Keratinocyte (primary cell): ENCODE measurements around the gene COA8. TPM values are rescaled to one million over a fixed set of nuclear protein-coding genes. Genes with fewer than 3 reads are reported as not detected.

ENCODE experiments used
- DNase-seq: peaks from one replicate; pipeline ENCODE4 v3.0.0-alpha.2; 2011; ENCODE audit warnings: low read depth, missing footprints, low spot score
- FAIRE-seq: peaks from 2 replicates; lab custom pipeline; 2011; peaks lifted over from hg19 to GRCh38; lab: Jason Lieb, UNC
- H2AFZ ChIP-seq: 2 replicates; pipeline ENCODE4 v1.6.0; 2012; ENCODE audit warnings: low read length, control low read depth, inconsistent platforms; ENCODE audit not compliant: control insufficient read depth
- H3K27ac ChIP-seq: 2 replicates; pipeline ENCODE4 v1.5.1; 2011; ENCODE audit warnings: low read length; ENCODE audit not compliant: control insufficient read depth, insufficient read depth
- H3K27me3 ChIP-seq: 3 replicates; pipeline ENCODE4 v1.6.0; 2011; ENCODE audit warnings: low read length; ENCODE audit not compliant: control insufficient read depth, insufficient read depth; ENCODE audit errors: extremely low read depth
- H3K36me3 ChIP-seq, 2 experiments: 2 replicates in 1 of 2; 3 replicates in 1 of 2; pipeline ENCODE4 v1.5.1; 2011; ENCODE audit warnings: low read length in 2 of 2, mild to moderate bottlenecking in 1 of 2; ENCODE audit not compliant: control insufficient read depth in 2 of 2, insufficient read depth in 2 of 2; ENCODE audit errors: extremely low read depth in 1 of 2
- H3K4me1 ChIP-seq: 3 replicates; pipeline ENCODE4 v1.5.1; 2011; ENCODE audit warnings: low read length; ENCODE audit not compliant: control insufficient read depth, insufficient read depth; ENCODE audit errors: extremely low read depth
- H3K4me2 ChIP-seq: 3 replicates; pipeline ENCODE4 v1.6.0; 2011; ENCODE audit warnings: low read depth, low read length; ENCODE audit not compliant: control insufficient read depth, insufficient read depth; ENCODE audit errors: extremely low read depth
- H3K4me3 ChIP-seq, 3 experiments: fragments of 200-600 bp in 1 of 3; sonication (generic) in 1 of 3; 2 replicates in 2 of 3; 3 replicates in 1 of 3; pipeline ENCODE4 v1.5.1; 2011 to 2016; ENCODE audit warnings: low read length in 3 of 3, mild to moderate bottlenecking in 3 of 3, control low read depth in 2 of 3, inconsistent platforms in 1 of 3, low read depth in 1 of 3, mixed read lengths in 1 of 3, mixed run types in 1 of 3, moderate library complexity in 1 of 3; ENCODE audit not compliant: control insufficient read depth in 2 of 3, insufficient read depth in 2 of 3; ENCODE audit errors: extremely low read depth in 1 of 3
- H3K79me2 ChIP-seq: 2 replicates; pipeline ENCODE4 v1.6.0; 2012; ENCODE audit warnings: low read length; ENCODE audit not compliant: control insufficient read depth, insufficient read depth
- H3K9ac ChIP-seq: 3 replicates; pipeline ENCODE4 v1.6.0; 2011; ENCODE audit warnings: low read length; ENCODE audit not compliant: control insufficient read depth, insufficient read depth; ENCODE audit errors: extremely low read depth
- H3K9me1 ChIP-seq: 3 replicates; pipeline ENCODE4 v1.6.0; 2011; ENCODE audit warnings: low read length; ENCODE audit not compliant: control insufficient read depth, insufficient read depth; ENCODE audit errors: extremely low read depth
- H3K9me3 ChIP-seq: 2 replicates; pipeline ENCODE4 v1.5.1; 2012; ENCODE audit warnings: low read depth, low read length; ENCODE audit not compliant: control insufficient read depth
- H4K20me1 ChIP-seq: 3 replicates; pipeline ENCODE4 v1.6.0; 2011; ENCODE audit warnings: low read length; ENCODE audit not compliant: control insufficient read depth, insufficient read depth; ENCODE audit errors: extremely low read depth
- EZH2 ChIP-seq: IDR thresholded peaks from one replicate; pipeline ENCODE4 v1.6.1; 2012; ENCODE audit warnings: inconsistent platforms, mild to moderate bottlenecking, low read length, moderate library complexity
- dilution Hi-C: fragments of 300-500 bp; cut with MboI; formaldehyde crosslinking; loops from one replicate; pipeline ENCODE4 v1.7.0; 2020; ENCODE audit warnings: low sequenced_read_pairs; ENCODE audit not compliant: extremely low pct_ligation_motif_present
- polyA plus RNA-seq, 5 experiments: library from polyadenylated mRNA; depleted of rRNA in 3 of 5; stranded (reverse) in 3 of 5; stranded (forward) in 1 of 5; unstranded in 1 of 5; fragments of >200 nt; gene quantifications; 1 replicate in 1 of 5; 2 replicates in 3 of 5; 3 replicates in 1 of 5; pipeline versions ENCODE4 v1.2.1 to v1.2.3, GENCODE V29; 2011 to 2012; ENCODE audit warnings: missing spikeins in 2 of 5, low read depth in 1 of 5, low replicate concordance in 1 of 5
- TF ChIP-seq, protein P1 (sequence below), 3 experiments: IDR thresholded peaks in 1 of 3; conservative IDR thresholded peaks in 1 of 3; optimal IDR thresholded peaks in 1 of 3; 2 replicates in 2 of 3; 3 replicates in 1 of 3; pipeline versions ENCODE3 to v1.5.1; 2011; ENCODE audit warnings: low read length in 3 of 3, mild to moderate bottlenecking in 3 of 3, moderate library complexity in 2 of 3, control low read depth in 1 of 3, inconsistent platforms in 1 of 3; ENCODE audit not compliant: insufficient read depth in 2 of 3; ENCODE audit errors: extremely low read depth in 1 of 3

The COA8 gene
- polyA plus RNA-seq, 1 donor (not counting 4 experiments of a cell fraction or from before 2014, with no cell fraction given) = 24.8 TPM

DNA sequence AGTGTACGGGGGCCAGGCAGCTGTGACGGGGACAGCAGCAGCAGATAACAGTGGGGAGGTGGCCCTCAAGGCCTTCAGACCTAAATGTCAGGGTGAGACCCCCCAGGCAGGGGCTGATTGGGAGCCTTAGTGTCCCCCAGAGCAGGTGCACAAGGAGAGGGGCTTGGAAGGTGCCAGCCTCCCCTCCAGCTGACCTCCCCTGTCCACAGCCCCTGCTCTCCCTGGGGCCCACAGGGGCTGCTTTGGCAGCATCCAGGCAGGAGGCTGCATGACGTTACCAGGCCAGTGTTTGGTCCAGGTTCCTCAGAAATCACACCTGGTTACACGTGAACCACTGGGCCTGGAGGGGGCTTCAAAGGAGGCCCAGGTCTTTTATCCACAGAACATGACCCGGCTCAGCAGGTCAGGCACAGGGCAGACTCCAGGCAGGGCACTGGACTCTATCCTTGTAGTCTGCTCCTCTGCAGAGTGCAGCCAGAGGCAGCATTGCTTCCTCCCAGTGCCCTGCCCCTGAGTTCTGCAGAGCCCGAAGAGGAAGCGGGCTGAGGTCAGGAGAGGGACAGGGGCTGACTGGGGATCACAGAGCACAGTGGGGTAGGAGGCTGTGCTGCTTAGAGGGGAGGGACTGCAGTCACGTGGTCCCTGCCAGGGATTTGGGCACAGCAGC, 36.4 kb upstream of the COA8 start:
- no peaks in the 10 kb centered on the region for H3K9me1 ChIP-seq
- H3K36me3 ChIP-seq = peaks cover 4 to 7% of the 10 kb centered on the region in 2 experiments
- TF ChIP-seq, protein P1, sequence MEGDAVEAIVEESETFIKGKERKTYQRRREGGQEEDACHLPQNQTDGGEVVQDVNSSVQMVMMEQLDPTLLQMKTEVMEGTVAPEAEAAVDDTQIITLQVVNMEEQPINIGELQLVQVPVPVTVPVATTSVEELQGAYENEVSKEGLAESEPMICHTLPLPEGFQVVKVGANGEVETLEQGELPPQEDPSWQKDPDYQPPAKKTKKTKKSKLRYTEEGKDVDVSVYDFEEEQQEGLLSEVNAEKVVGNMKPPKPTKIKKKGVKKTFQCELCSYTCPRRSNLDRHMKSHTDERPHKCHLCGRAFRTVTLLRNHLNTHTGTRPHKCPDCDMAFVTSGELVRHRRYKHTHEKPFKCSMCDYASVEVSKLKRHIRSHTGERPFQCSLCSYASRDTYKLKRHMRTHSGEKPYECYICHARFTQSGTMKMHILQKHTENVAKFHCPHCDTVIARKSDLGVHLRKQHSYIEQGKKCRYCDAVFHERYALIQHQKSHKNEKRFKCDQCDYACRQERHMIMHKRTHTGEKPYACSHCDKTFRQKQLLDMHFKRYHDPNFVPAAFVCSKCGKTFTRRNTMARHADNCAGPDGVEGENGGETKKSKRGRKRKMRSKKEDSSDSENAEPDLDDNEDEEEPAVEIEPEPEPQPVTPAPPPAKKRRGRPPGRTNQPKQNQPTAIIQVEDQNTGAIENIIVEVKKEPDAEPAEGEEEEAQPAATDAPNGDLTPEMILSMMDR (optimal IDR thresholded peaks at IDR 0.05 in 1 of 3, IDR thresholded peaks at IDR 0.05 in 1 of 3, conservative IDR thresholded peaks at IDR 0.05 in 1 of 3; ENCODE audit: extremely low read depth in 1 of 3, insufficient read depth in 2 of 3, low read length in 3 of 3) = no peak
- TF ChIP-seq EZH2 = no peak
- H3K4me1 ChIP-seq = peaks cover 35% of the 10 kb centered on the region
- H3K9me3 ChIP-seq = no peaks in the 10 kb centered on the region
- no peak for FAIRE-seq
- H2AFZ ChIP-seq = no peak overlapping the region
- H3K27me3 ChIP-seq = peaks cover 24% of the 10 kb centered on the region
- no peaks in the 10 kb centered on the region for H4K20me1 ChIP-seq
- no peak overlapping the region for H3K4me2 ChIP-seq
- dilution Hi-C loops = no loop called here
- H3K27ac ChIP-seq = no peak overlapping the region
- no peak overlapping the region for H3K4me3 ChIP-seq
- peaks cover 22% of the 10 kb centered on the region for H3K79me2 ChIP-seq
- no peak for DNase-seq
- no peak overlapping the region for H3K9ac ChIP-seq

DNA sequence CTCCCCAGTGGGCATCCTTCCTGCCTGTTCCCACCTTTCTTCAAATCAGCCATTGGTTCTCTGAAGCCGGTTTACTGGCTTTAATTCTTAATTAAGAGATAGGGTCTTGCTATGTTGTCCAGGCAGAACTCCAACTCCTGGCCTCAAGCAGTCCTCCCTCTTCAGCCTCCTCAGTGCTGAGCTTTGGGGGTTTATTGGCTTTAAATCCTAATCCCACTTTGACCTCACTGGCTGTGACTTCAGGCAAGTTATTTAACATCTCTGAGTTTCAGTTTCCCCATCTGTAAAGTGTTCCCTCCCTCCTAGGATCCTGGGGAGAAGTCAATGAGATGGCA, 35.9 kb upstream of the COA8 start:
- no peaks in the 10 kb centered on the region for H4K20me1 ChIP-seq
- no peak for FAIRE-seq
- H3K27ac ChIP-seq = no peak overlapping the region

More for the DNA sequence above, 35.9 kb upstream of the COA8 start:
- H3K9ac ChIP-seq = no peak overlapping the region
- peaks cover 4 to 7% of the 10 kb centered on the region in 2 experiments for H3K36me3 ChIP-seq
- no peaks in the 10 kb centered on the region for H3K9me1 ChIP-seq
- no peak for TF ChIP-seq EZH2
- TF ChIP-seq, protein P1 (optimal IDR thresholded peaks at IDR 0.05 in 1 of 3, IDR thresholded peaks at IDR 0.05 in 1 of 3, conservative IDR thresholded peaks at IDR 0.05 in 1 of 3; ENCODE audit: extremely low read depth in 1 of 3, insufficient read depth in 2 of 3, low read length in 3 of 3) = no peak
- peaks cover 19% of the 10 kb centered on the region for H3K27me3 ChIP-seq
- H3K9me3 ChIP-seq = no peaks in the 10 kb centered on the region
- dilution Hi-C loops = no loop called here
- no peak for DNase-seq
- H3K79me2 ChIP-seq = peaks cover 26% of the 10 kb centered on the region
- peaks cover 35% of the 10 kb centered on the region for H3K4me1 ChIP-seq
- no peak overlapping the region for H3K4me2 ChIP-seq
- no peak overlapping the region for H3K4me3 ChIP-seq
- no peak overlapping the region for H2AFZ ChIP-seq
